ENCODE results near the gene SPSB1. TPM values are rescaled to one million over a fixed set of nuclear protein-coding genes. Genes with fewer than 3 reads are reported as not detected.

Gene SPSB1
- polyA plus RNA-seq, 1 donor from 2014 or later, result 1.4 TPM

DNA sequence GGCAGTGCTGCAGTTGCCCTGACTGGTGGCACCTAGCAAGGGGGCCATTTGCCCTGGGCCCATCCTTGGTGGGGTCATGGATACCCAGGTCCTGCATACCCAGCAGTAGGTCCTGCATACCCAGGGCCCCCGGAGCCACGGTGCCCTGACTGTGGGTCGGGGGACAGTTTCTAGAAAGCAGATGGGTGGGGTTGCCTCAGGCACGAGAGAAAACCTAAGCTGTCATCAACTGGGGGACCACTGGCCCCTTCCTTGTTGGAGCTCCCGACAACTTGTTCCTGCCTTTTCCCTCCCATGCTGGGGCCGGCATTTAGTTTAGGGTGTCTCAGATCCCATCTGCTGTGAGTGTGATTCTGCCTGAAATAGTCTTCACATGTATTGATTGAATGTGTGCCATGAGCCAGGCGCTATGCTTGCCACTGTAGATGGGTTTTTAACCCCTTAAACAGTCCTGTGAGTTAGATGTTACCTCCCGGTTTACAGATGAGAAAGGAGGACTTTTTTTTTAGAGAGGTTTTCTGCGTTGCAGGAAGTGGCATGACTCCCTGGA is 15.6 kb downstream of the SPSB1 start:
- Histone ChIP-seq H3K79me2 (replicated peaks; ENCODE audit: insufficient read depth, low read length) (no peaks in the 10 kb centered on the region), H4K20me1 (ENCODE audit: insufficient read depth) (no peaks in the 10 kb centered on the region), H3K4me2 (ENCODE audit: low read length) (no peak overlapping the region), H3K4me3 (ENCODE audit: low read length) (no peak overlapping the region), H2AFZ (ENCODE audit: low read depth, low read length) (no peak overlapping the region), H3K27me3 (ENCODE audit: insufficient read depth, low read depth, low read length) (no peaks in the 10 kb centered on the region), H3K36me3 (ENCODE audit: insufficient read depth, low read length) (no peaks in the 10 kb centered on the region), H3K9me3 (ENCODE audit: low read length) (no peaks in the 10 kb centered on the region), H3K9me2 (ENCODE audit: insufficient read depth, low read length) (no peaks in the 10 kb centered on the region), H3K27ac (ENCODE audit: low read length) (no peak overlapping the region), H3F3A (ENCODE audit: insufficient read depth, low read length, poor library complexity, severe bottlenecking) (no peaks in the 10 kb centered on the region), H3K9ac (ENCODE audit: low read length) (no peak overlapping the region)
- TF ChIP-seq SMC3 (conservative IDR thresholded peaks at IDR 0.05; ENCODE audit: poor library complexity), result no peak
- no peak for TF ChIP-seq MXI1 (conservative IDR thresholded peaks at IDR 0.05; ENCODE audit: poor library complexity, severe bottlenecking)
- no peak for TF ChIP-seq RAD21 (conservative IDR thresholded peaks at IDR 0.05)
- no peak for TF ChIP-seq POLR2AphosphoS5 (IDR thresholded peaks at IDR 0.05)
- TF ChIP-seq, protein P1, sequence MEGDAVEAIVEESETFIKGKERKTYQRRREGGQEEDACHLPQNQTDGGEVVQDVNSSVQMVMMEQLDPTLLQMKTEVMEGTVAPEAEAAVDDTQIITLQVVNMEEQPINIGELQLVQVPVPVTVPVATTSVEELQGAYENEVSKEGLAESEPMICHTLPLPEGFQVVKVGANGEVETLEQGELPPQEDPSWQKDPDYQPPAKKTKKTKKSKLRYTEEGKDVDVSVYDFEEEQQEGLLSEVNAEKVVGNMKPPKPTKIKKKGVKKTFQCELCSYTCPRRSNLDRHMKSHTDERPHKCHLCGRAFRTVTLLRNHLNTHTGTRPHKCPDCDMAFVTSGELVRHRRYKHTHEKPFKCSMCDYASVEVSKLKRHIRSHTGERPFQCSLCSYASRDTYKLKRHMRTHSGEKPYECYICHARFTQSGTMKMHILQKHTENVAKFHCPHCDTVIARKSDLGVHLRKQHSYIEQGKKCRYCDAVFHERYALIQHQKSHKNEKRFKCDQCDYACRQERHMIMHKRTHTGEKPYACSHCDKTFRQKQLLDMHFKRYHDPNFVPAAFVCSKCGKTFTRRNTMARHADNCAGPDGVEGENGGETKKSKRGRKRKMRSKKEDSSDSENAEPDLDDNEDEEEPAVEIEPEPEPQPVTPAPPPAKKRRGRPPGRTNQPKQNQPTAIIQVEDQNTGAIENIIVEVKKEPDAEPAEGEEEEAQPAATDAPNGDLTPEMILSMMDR (IDR thresholded peaks at IDR 0.05; ENCODE audit: poor library complexity, severe bottlenecking), result no peak
- TF ChIP-seq EP300 (conservative IDR thresholded peaks at IDR 0.05; ENCODE audit: poor library complexity, severe bottlenecking), result no peak
- TF ChIP-seq TAF1 (IDR thresholded peaks at IDR 0.05; ENCODE audit: low read depth), result no peak
- no peak for TF ChIP-seq EZH2 (IDR thresholded peaks at IDR 0.05; ENCODE audit: borderline replicate concordance, insufficient read depth, low read length, poor library complexity, severe bottlenecking)
- no peak for TF ChIP-seq REST (IDR thresholded peaks at IDR 0.05; ENCODE audit: borderline replicate concordance)

- Histone ChIP-seq H2AFZ (ENCODE audit: low read depth, low read length) (no peak overlapping the region), H4K20me1 (ENCODE audit: insufficient read depth) (no peaks in the 10 kb centered on the region), H3F3A (ENCODE audit: insufficient read depth, low read length, poor library complexity, severe bottlenecking) (no peaks in the 10 kb centered on the region), H3K36me3 (ENCODE audit: insufficient read depth, low read length) (no peaks in the 10 kb centered on the region), H3K79me2 (replicated peaks; ENCODE audit: insufficient read depth, low read length) (no peaks in the 10 kb centered on the region), H3K27ac (ENCODE audit: low read length) (no peak overlapping the region), H3K4me2 (ENCODE audit: low read length) (no peak overlapping the region), H3K9me2 (ENCODE audit: insufficient read depth, low read length) (no peaks in the 10 kb centered on the region), H3K4me3 (ENCODE audit: low read length) (no peak overlapping the region), H3K9me3 (ENCODE audit: low read length) (no peaks in the 10 kb centered on the region), H3K9ac (ENCODE audit: low read length) (no peak overlapping the region), H3K27me3 (ENCODE audit: insufficient read depth, low read depth, low read length) (no peaks in the 10 kb centered on the region)
- no peak for TF ChIP-seq POLR2AphosphoS5 (IDR thresholded peaks at IDR 0.05)
- no peak for TF ChIP-seq SMC3 (conservative IDR thresholded peaks at IDR 0.05; ENCODE audit: poor library complexity)
These were observed 16.4 kb downstream of the SPSB1 start for GRCh38 chr1:9309080-9309479.

Measured in neural cell (in vitro differentiated cells).